K562 (cell line): ENCODE results near the gene NR5A1. TPM values are rescaled to one million over a fixed set of nuclear protein-coding genes. Genes with fewer than 3 reads are reported as not detected.

Experiments used
- ATAC-seq: fragments of 200-7000 bp; cut with Tn5 transposase; 3 replicates; pipeline ENCODE4 v1.9.1; 2020; ENCODE audit warnings: moderate library complexity
- BruUV-seq: library from RNA; stranded (reverse); fragments of 400-500 nt; replicated peaks from 2 replicates; lab custom pipeline; 2021; lab: Mats Ljungman, UMichigan
- CTCF ChIA-PET: fragments of 300-600 bp; formaldehyde crosslinking; extraction: SDS; loops from one replicate; lab custom pipeline; 2021; ENCODE audit warnings: low intra/inter-chr PET ratio; lab: Yijun Ruan, JAX
- POLR2A ChIA-PET: fragments of 300-600, 350-650 bp; sonication (Branson Sonifier 250); formaldehyde crosslinking; extraction: SDS; loops from one replicate; lab custom pipeline; 2021; ENCODE audit warnings: antibody characterized with exemption, inconsistent platforms; lab: Yijun Ruan, JAX
- DNase-seq, 4 experiments: peaks; one replicate each; pipeline versions ENCODE4 v3.0.0 to v3.0.0-alpha.2; 2011 to 2018; ENCODE audit warnings: low spot score in 3 of 4, mixed read lengths in 3 of 4; ENCODE audit errors: extremely low read depth in 1 of 4
- FAIRE-seq: peaks from 2 replicates; lab custom pipeline; 2011; peaks lifted over from hg19 to GRCh38; lab: Jason Lieb, UNC
- H2AFZ ChIP-seq: 2 replicates; pipeline ENCODE4 v1.6.0; 2011; ENCODE audit warnings: low read depth, low read length, control low read depth, inconsistent platforms
- H3K27ac ChIP-seq: fragments of 200-600 bp; 3 replicates; pipeline ENCODE4 v1.8.0; 2011; ENCODE audit warnings: low read depth, mild to moderate bottlenecking, control low read depth, inconsistent platforms, low read length, moderate library complexity, mixed read lengths; ENCODE audit errors: extremely low read depth
- H3K27me3 ChIP-seq, 2 experiments: fragments of 300-600 bp in 1 of 2; 2 replicates in 1 of 2; 3 replicates in 1 of 2; pipeline versions ENCODE4 v1.6.0 to v1.8.0; 2011; ENCODE audit warnings: inconsistent platforms in 2 of 2, low read length in 2 of 2, mild to moderate bottlenecking in 1 of 2, mixed read lengths in 1 of 2, moderate library complexity in 1 of 2; ENCODE audit not compliant: control insufficient read depth in 2 of 2, insufficient read depth in 2 of 2
- H3K36me3 ChIP-seq: fragments of 300-600 bp; 3 replicates; pipeline ENCODE4 v1.8.0; 2011; ENCODE audit warnings: mild to moderate bottlenecking, low read length, inconsistent platforms; ENCODE audit not compliant: control insufficient read depth, insufficient read depth
- H3K4me1 ChIP-seq, 2 experiments: fragments of 200-600 bp in 1 of 2; replicated peaks in 1 of 2; 2 replicates in 1 of 2; 3 replicates in 1 of 2; pipeline versions ENCODE4 v1.5.1 to v1.8.0; 2011; ENCODE audit warnings: inconsistent platforms in 2 of 2, low read length in 2 of 2, mild to moderate bottlenecking in 1 of 2, mixed read lengths in 1 of 2, moderate library complexity in 1 of 2; ENCODE audit not compliant: control insufficient read depth in 2 of 2, insufficient read depth in 2 of 2
- H3K4me2 ChIP-seq: 2 replicates; pipeline ENCODE4 v1.6.1; 2011; ENCODE audit warnings: low read length, control low read depth, inconsistent platforms, mixed read lengths; ENCODE audit not compliant: insufficient read depth
- H3K4me3 ChIP-seq: fragments of 200-600 bp; sonication (generic), shearing (Covaris generic); 2 replicates; pipeline ENCODE4 v1.5.1; 2016; ENCODE audit warnings: control low read depth, inconsistent platforms
- H3K79me2 ChIP-seq: fragments of 200-600 bp; 3 replicates; pipeline ENCODE4 v1.8.0; 2011; ENCODE audit warnings: low read length, inconsistent platforms; ENCODE audit not compliant: control insufficient read depth, insufficient read depth
- H3K9ac ChIP-seq, 2 experiments: 2 replicates each; pipeline versions ENCODE4 v1.6.0 to v1.6.1; 2011; ENCODE audit warnings: low read depth in 2 of 2, low read length in 2 of 2, control low read depth in 1 of 2, inconsistent platforms in 1 of 2, mild to moderate bottlenecking in 1 of 2, mixed read lengths in 1 of 2; ENCODE audit not compliant: insufficient read depth in 1 of 2
- H3K9me1 ChIP-seq: one replicate; pipeline ENCODE4 v1.6.0; 2011; ENCODE audit warnings: inconsistent platforms, mild to moderate bottlenecking, low read length, moderate library complexity; ENCODE audit not compliant: control insufficient read depth, insufficient read depth
- H3K9me3 ChIP-seq: replicated peaks from 2 replicates; pipeline ENCODE4 v1.5.1; 2011; ENCODE audit warnings: low read depth, low read length, inconsistent platforms; ENCODE audit not compliant: control insufficient read depth, insufficient read depth
- H4K20me1 ChIP-seq: replicated peaks from 2 replicates; pipeline ENCODE4 v1.6.1; 2011; ENCODE audit warnings: low read length, inconsistent platforms, mixed read lengths; ENCODE audit not compliant: control insufficient read depth, insufficient read depth
- CEBPG ChIP-seq, 3 experiments: fragments of 200-800 bp in 1 of 3; sonication (Bioruptor generic) in 1 of 3; sonication (generic) in 1 of 3; formaldehyde crosslinking in 1 of 3; IDR thresholded peaks in 2 of 3; conservative IDR thresholded peaks in 1 of 3; 2 replicates each; pipeline versions ENCODE4 v1.6.1 to v1.8.0; 2016 to 2022; ENCODE audit warnings: missing compliant biosample characterization in 2 of 3, missing genetic modification characterization in 2 of 3, mild to moderate bottlenecking in 1 of 3, missing genetic modification reagents in 1 of 3
- FOXP1 ChIP-seq: sonication (generic); formaldehyde crosslinking; IDR thresholded peaks from 2 replicates; pipeline ENCODE4 v1.8.0; 2022; ENCODE audit warnings: mild to moderate bottlenecking, missing genetic modification reagents
- ZNF778 ChIP-seq: fragments of 450-650 bp; formaldehyde crosslinking; IDR thresholded peaks from 2 replicates; pipeline ENCODE4 v1.4.0; 2020; ENCODE audit warnings: mild to moderate bottlenecking, moderate library complexity
- WGBS: fragments of 100-300 bp; shearing (Covaris generic); methylation state at CpG from one replicate; pipeline ENCODE4 v1.1.6; 2016; ENCODE audit warnings: low coverage, mixed read lengths; ENCODE audit not compliant: insufficient coverage; ENCODE audit errors: missing lambda C conversion rate; 5-methylcytosine and 5-hydroxymethylcytosine counted together
- in situ Hi-C: fragments of 300-500 bp; cut with MboI; formaldehyde crosslinking; loops from 4 replicates; pipeline ENCODE4 v1.15.0; 2018; ENCODE audit warnings: inconsistent platforms, mixed read lengths
- intact Hi-C: fragments of 100-400 bp; cut with micrococcal nuclease; formaldehyde crosslinking; loops from 2 replicates; pipeline ENCODE4 v1.14.2; 2022
- polyA plus RNA-seq, 8 experiments: library from polyadenylated mRNA; depleted of rRNA in 4 of 8; stranded (reverse) in 5 of 8; unstranded in 3 of 8; fragments of >200 nt; fragmentation: Nextera tagmentation in 2 of 8; fragmentation: Illumina TruSeq in 1 of 8; extraction: Ambion mirVana in 2 of 8; extraction: Trizol in 1 of 8; gene quantifications; 2 replicates each; pipeline versions ENCODE4 v1.2.1 to v1.2.3, GENCODE V29; 2011 to 2014; ENCODE audit warnings: inconsistent platforms in 1 of 8, missing spikeins in 1 of 8
- total RNA-seq, 7 experiments: library from RNA; depleted of rRNA in 6 of 7; stranded (reverse); fragments of >200 nt in 6 of 7; fragmentation: Illumina TruSeq in 2 of 7; extraction: Trizol in 2 of 7; gene quantifications; 2 replicates each; pipeline versions ENCODE4 v1.2.1 to v1.2.3, GENCODE V29; 2011 to 2021; ENCODE audit warnings: low replicate concordance in 1 of 7
- TF ChIP-seq, protein P1 (sequence below): sonication (generic); formaldehyde crosslinking; IDR thresholded peaks from 2 replicates; pipeline ENCODE4 v1.9.0; 2022; ENCODE audit warnings: mild to moderate bottlenecking, missing genetic modification reagents

The NR5A1 gene
- total and polyA plus RNA-seq, 9 of the 15 experiments (the other 6 are each of a cell fraction or from before 2014, with no cell fraction given) = 0.11 to 0.32 (median 0.20) TPM; not detected in 6

DNA sequence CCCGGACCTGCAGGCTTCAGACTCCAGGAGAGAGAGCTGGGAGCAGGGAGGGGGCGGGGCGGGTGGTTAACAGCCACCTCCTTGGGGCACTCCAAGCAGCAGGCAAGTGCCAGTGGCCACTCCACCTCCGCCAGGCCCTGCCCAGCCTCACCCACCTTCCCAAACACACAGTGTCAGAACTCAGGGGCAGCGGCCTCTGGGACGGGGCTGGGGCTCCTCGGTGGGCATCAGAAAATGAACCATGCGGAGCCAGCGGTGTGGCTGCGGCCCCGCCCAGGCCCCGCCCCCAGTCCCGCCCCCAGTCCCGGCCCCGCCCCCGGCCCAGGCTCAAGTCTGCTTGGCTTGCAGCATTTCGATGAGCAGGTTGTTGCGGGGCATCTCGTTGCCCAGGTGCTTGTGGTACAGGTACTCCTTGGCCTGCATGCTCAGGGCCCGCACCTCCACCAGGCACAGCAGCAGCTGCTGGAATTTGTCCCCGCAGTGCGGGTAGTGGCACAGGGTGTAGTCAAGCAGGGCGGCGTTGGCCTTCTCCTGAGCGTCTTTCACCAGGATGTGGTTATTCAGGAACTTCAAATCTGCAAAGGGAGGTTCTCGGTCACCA lies 24.7 kb downstream of the NR5A1 start:
- ChIA-PET CTCF (no interaction called here), POLR2A (interaction anchor here (0.7 to 1.0 kb wide), 2 partner anchors 9 to 239 kb away, joined by 3 to 7 read pairs; no protein-coding TSS in a partner anchor)
- 23% methylated on average over 11 of the region's 26 CpGs for WGBS
- no peak overlapping the region for H2AFZ ChIP-seq
- no peak overlapping the region for H3K4me3 ChIP-seq
- no peaks in the 10 kb centered on the region for H3K36me3 ChIP-seq
- peaks cover 19% of the 10 kb centered on the region for H4K20me1 ChIP-seq
- peaks cover 30 to 75% of the 10 kb centered on the region in 2 experiments for H3K27me3 ChIP-seq
- H3K4me2 ChIP-seq = no peak overlapping the region; the same call in 1 of the 2 replicates
- no peak overlapping the region for H3K27ac ChIP-seq
- FAIRE-seq (no peak), DNase-seq (peak; percentile 33 to 87 (median 86)), ATAC-seq (peak; percentile 80)
- H3K9me3 ChIP-seq = no peaks in the 10 kb centered on the region
- intact Hi-C loops = loop anchor here (5.0 kb wide), 1 partner anchor 55 kb away; no protein-coding TSS in a partner anchor
- H3K79me2 ChIP-seq = no peaks in the 10 kb centered on the region
- H3K4me1 ChIP-seq = peaks cover 0 to 40% of the 10 kb centered on the region in 2 experiments; a peak in 3 of 5 replicates
- in situ Hi-C loops = no loop called here
- no peaks in the 10 kb centered on the region for H3K9me1 ChIP-seq
- TF ChIP-seq CEBPG (CRISPR knock-in tag; IDR thresholded peaks at IDR 0.05) = 0 out of 2 replicates have a peak, but pooled peaks have one; percentile 26
- TF ChIP-seq CEBPG (tag; conservative IDR thresholded peaks at IDR 0.05 in 1 of 2, IDR thresholded peaks at IDR 0.05 in 1 of 2) = no peak
- TF ChIP-seq, protein P1, sequence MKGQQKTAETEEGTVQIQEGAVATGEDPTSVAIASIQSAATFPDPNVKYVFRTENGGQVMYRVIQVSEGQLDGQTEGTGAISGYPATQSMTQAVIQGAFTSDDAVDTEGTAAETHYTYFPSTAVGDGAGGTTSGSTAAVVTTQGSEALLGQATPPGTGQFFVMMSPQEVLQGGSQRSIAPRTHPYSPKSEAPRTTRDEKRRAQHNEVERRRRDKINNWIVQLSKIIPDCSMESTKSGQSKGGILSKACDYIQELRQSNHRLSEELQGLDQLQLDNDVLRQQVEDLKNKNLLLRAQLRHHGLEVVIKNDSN (CRISPR knock-in tag) = 0 out of 2 replicates have a peak, but pooled peaks have one; percentile 27
- TF ChIP-seq ZNF778 = no peak
- TF ChIP-seq FOXP1 (CRISPR knock-in tag) = 0 out of 2 replicates have a peak, but pooled peaks have one; percentile 49
- no TSS peak for BruUV-seq
- H3K9ac ChIP-seq = no peak overlapping the region
